GM18858 (cell line): ENCODE results near the gene IL31RA.

Experiments used
- ATAC-seq: cut with Tn5 transposase; IDR thresholded peaks from one replicate; pipeline ENCODE4 v1.9.1; 2021; ENCODE audit not compliant: unreplicated experiment

The IL31RA gene

GRCh38 chr5:55858104-55858503 lies 6.9 kb downstream of the IL31RA start:
- ATAC-seq: no peak

DNA sequence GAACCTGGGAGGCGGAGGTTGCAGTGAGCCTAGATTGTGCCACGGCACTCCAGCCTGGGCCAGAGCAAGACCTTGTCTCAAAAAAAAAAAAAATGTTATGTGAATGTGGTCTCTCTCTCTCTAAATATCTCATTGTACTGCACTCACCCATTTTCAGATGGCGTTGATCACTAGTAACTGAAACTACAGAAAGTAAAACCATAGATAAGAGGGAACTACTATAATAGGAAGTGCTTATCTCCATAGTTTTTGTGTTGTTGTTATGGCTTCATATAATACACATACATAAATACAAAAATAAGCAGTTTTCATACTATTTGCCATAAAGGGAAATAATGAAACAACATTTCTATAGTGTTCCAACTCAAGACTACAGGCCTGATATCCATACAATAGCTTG lies 9.1 kb downstream of the IL31RA start:
- no peak for ATAC-seq

- ATAC-seq: no peak
Measured at GRCh38 chr5:55860709-55861108, 9.6 kb downstream of the IL31RA start.

- ATAC-seq: no peak
Measured at GRCh38 chr5:55864606-55865541, 13.7 kb downstream of the IL31RA start.

DNA sequence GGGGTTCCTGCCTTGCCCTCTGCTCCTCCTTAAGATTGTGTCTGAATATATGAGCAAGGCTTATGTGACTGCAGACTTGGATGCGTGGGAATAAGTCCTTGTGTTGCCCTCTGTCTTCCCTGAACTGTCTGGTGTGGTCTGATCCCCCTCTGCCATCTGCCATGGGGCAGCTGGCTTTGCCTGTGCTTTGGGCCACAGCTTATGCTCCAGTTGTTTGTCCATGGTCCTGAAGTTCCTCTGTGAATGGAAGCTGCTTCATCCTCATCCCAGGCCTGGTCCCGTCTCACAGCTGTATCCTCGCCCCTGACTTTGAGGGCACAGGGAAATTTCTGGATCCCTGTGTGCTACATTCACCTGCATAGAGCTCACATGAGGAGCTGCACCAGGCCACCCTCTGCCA lies 14.7 kb downstream of the IL31RA start:
- no peak for ATAC-seq

GRCh38 chr5:55866485-55866884 lies 15.3 kb downstream of the IL31RA start:
- ATAC-seq: no peak

DNA sequence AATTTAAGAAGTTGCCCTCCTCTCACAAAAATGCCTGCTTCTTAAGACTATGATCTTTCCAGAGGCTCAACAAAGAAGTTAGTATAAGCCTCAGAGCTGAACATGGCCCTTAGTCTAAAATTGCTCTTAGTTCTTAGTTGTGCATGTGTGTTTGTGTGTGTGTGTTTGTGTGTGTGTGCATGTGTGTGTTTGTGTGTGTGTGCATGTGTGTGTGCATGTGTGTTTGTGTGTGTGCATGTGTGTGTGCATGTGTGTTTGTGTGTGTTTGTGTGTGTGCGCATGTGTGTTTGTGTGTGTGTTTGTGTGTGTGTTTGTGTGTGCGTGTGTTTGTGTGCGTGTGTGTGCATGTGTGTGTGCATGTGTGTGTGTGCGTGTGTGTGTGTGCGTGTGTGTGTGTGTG lies 15.8 kb downstream of the IL31RA start:
- no peak for ATAC-seq

GRCh38 chr5:55868846-55869245 lies 17.7 kb downstream of the IL31RA start:
- no peak for ATAC-seq

GRCh38 chr5:55869847-55870246 lies 18.7 kb downstream of the IL31RA start:
- no peak for ATAC-seq

DNA sequence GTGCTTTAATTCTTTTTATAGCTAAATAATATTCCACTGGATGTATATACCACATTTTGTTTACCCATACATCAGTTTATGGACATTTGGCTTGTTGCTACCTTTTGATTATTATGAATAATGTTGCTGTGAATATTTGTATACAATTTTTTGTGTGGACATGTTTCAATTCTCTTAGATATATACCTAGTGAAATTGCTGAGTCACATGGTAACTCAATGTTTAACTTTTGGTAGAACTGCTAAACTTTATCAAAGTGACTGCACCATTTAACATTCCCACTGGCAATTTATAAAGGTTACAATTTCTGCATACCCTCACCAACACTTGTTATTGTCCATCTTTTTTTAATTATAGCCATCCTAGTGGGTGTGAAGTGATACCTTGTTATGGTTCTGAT lies 22.1 kb downstream of the IL31RA start:
- no peak for ATAC-seq

DNA sequence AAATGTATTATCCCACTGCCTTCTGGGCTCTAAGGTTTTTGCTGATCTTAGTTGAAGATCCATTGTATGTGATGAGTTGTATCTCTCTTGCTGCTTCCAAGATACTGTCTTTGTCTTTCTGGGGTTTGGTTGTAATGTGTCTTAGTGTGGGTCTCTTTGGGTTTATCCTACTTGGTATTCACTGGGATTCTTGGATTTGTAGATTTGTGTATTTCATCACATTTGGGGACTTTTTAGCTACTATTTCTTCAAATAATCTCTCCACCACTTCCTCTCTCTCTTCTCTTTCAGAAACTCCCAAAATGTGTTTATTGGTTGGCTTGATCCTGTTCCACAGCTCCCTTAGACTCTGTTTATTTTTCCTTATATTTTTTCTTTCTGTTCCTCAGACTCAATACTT lies 26.5 kb downstream of the IL31RA start:
- ATAC-seq: no peak

- no peak for ATAC-seq
Measured at GRCh38 chr5:55880453-55880852, 29.3 kb downstream of the IL31RA start.

GRCh38 chr5:55885359-55885758 lies 34.2 kb downstream of the IL31RA start:
- ATAC-seq: no peak

- ATAC-seq: no peak
Measured at GRCh38 chr5:55888205-55888604, 37.0 kb downstream of the IL31RA start.

DNA sequence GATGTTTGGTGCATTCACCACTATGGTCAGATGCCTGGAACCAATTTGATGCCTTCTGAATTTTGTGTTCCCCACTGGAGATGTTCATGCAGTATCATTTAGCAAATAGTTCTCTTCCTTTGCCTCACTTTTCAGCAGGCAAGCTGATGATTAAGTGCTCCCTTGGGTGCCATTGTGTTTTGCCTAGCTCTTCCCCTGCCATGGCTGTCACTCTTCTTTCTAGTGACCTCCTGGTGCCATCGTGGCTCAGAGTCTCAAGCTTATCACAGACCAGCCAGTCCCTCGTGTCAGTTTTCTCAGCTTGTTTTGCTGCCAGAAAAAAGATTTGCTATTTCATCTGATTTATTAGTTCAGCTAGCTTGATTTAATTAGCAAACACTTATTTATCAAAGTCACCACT lies 41.3 kb downstream of the IL31RA start:
- no peak for ATAC-seq

DNA sequence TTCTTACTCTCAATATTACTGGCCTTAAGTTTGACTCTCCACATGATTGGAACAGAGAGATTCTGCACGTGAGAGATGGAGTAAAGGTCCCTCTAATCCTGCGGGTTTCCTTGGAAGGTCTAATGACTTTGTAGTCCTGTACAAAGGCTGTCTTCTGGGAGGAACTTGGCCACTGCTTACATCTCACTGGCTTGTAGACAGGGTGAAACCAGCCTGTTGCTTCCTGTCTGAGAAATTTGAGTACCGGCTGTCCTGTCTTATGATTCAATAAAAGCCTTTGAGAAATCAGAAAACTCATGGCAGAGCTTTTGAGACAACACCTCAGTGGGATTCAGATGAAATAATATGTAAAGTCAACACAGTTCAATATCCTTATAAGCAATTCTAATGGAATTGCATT lies 43.0 kb downstream of the IL31RA start:
- no peak for ATAC-seq

DNA sequence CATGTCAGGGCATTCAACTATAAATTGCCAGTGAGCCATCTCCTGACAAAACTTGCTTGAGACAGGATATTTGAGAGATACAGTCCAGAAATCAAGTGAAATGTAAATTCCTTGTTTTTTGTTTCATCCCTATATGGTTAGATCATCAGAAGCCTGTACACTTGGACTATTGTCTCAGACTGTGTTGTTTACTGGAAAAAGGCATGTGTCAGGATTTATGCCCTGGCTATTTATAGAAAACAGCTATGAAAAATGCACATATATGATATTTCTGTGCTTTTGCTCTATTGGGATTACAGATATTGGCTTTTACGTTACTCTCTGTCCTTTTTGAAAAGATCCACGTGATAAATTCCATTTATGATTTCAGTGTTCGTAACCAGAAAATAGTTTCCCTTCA lies 44.2 kb downstream of the IL31RA start:
- no peak for ATAC-seq

DNA sequence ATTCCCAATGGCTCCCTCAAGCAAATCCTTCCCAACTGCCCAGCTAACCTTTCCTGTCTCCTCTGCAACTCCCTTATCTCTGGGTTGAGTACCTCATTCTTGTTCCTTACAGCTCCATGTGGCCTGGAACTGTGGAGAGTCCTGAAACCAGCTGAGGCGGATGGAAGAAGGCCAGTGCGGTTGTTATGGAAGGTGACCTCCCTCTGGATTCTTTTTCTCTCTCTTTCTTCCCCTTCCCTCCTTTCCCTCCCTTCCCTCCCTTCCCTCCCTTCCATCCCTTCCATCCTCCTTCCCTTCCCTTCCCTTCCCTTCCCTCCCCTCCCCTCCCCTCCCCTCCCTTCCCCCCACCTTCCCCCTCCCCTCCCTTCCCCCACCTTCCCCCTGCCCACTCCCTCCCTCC lies 45.1 kb downstream of the IL31RA start:
- ATAC-seq: no peak

GRCh38 chr5:55896663-55897062 lies 45.5 kb downstream of the IL31RA start:
- no peak for ATAC-seq

GRCh38 chr5:55897206-55897894 lies 46.2 kb downstream of the IL31RA start:
- ATAC-seq: no peak

DNA sequence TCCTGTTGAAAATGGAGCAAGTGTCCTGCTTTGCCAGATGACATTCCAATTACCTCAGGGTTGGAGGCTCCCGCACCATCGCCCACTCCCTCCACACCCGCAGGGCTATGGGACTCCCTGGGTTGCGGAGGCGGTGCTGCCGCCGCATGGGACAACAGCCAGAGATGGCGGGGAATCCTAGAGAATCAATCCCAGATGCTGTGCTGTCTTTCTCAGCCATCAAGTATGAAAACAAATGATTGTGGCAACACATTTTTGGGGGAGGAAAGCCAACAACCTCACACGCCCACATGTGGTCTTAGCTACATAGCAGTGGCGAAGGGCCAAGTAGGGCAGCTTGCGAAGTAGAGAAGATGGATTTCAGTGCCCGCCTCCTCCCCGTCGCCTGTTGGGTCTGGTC lies 46.7 kb downstream of the IL31RA start:
- no peak for ATAC-seq

DNA sequence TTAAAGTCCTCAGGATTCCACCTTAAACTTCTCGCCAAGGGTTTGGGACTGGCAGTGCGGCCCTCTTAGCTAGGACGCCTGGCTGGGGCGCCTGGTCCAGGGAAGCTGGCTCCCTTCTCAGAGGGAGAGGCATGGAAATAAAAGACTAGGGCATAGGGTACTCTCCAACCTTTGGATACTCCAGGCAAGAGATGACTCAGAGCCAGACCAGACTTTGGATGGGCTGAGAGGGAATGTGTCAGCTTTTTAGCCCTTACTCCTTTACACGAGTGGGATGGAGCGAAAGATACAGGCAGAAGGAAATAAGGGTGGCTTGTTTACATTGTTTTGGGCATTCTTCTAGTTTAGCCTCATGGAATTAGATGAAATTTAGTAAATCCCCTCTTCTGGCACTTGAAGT lies 48.2 kb downstream of the IL31RA start:
- no peak for ATAC-seq
